ENCODE results near the gene SSTR5. TPM values are rescaled to one million over a fixed set of nuclear protein-coding genes. Genes with fewer than 3 reads are reported as not detected.

Gene SSTR5
- total RNA-seq, 1 donor = not detected

GRCh38 chr16:1095450-1096168 lies 23.1 kb downstream of the SSTR5 start:
- Histone ChIP-seq H3K27me3 (ENCODE audit: insufficient read depth, low read length) (no peaks in the 10 kb centered on the region), H3K9me3 (ENCODE audit: low read depth, low read length) (no peaks in the 10 kb centered on the region), H3K4me1 (ENCODE audit: insufficient read depth, low read length) (no peaks in the 10 kb centered on the region), H3K4me3 (ENCODE audit: low read length) (no peak overlapping the region)

- H3K9me3 ChIP-seq (ENCODE audit: low read depth, low read length) = no peaks in the 10 kb centered on the region
- no peak within 1 kb of the TSS for H3K4me3 ChIP-seq (ENCODE audit: low read length)
- no peaks in the 10 kb centered on the region for H3K27me3 ChIP-seq (ENCODE audit: insufficient read depth, low read length)
- no peaks in the 10 kb centered on the region for H3K4me1 ChIP-seq (ENCODE audit: insufficient read depth, low read length)
These were observed 23.9 kb downstream of the SSTR5 start, which contains the start of gene C1QTNF8 for GRCh38 chr16:1096169-1097082. Gene C1QTNF8, minus strand, starts transcription at chr16:1096244. Its CDS starts 1,322 bp downstream, at chr16:1094922.

- no peaks in the 10 kb centered on the region for H3K27me3 ChIP-seq (ENCODE audit: insufficient read depth, low read length)
- no peak overlapping the region for H3K4me3 ChIP-seq (ENCODE audit: low read length)
- no peaks in the 10 kb centered on the region for H3K9me3 ChIP-seq (ENCODE audit: low read depth, low read length)
- no peaks in the 10 kb centered on the region for H3K4me1 ChIP-seq (ENCODE audit: insufficient read depth, low read length)
These were observed 24.6 kb downstream of the SSTR5 start for GRCh38 chr16:1097156-1097555.

GRCh38 chr16:1097800-1098199 lies 25.3 kb downstream of the SSTR5 start:
- H3K4me1 ChIP-seq (ENCODE audit: insufficient read depth, low read length) = no peaks in the 10 kb centered on the region
- no peaks in the 10 kb centered on the region for H3K9me3 ChIP-seq (ENCODE audit: low read depth, low read length)
- no peak overlapping the region for H3K4me3 ChIP-seq (ENCODE audit: low read length)
- no peaks in the 10 kb centered on the region for H3K27me3 ChIP-seq (ENCODE audit: insufficient read depth, low read length)

GRCh38 chr16:1098266-1098991 lies 25.9 kb downstream of the SSTR5 start:
- no peaks in the 10 kb centered on the region for H3K9me3 ChIP-seq (ENCODE audit: low read depth, low read length)
- no peak overlapping the region for H3K4me3 ChIP-seq (ENCODE audit: low read length)
- H3K4me1 ChIP-seq (ENCODE audit: insufficient read depth, low read length) = no peaks in the 10 kb centered on the region
- peaks cover 1% of the 10 kb centered on the region for H3K27me3 ChIP-seq (ENCODE audit: insufficient read depth, low read length)

GRCh38 chr16:1099189-1100083 lies 26.9 kb downstream of the SSTR5 start:
- no peak overlapping the region for H3K4me3 ChIP-seq (ENCODE audit: low read length)
- peaks cover 3% of the 10 kb centered on the region for H3K27me3 ChIP-seq (ENCODE audit: insufficient read depth, low read length)
- no peaks in the 10 kb centered on the region for H3K4me1 ChIP-seq (ENCODE audit: insufficient read depth, low read length)
- no peaks in the 10 kb centered on the region for H3K9me3 ChIP-seq (ENCODE audit: low read depth, low read length)

GRCh38 chr16:1100084-1100800 lies 27.7 kb downstream of the SSTR5 start:
- no peaks in the 10 kb centered on the region for H3K4me1 ChIP-seq (ENCODE audit: insufficient read depth, low read length)
- no peaks in the 10 kb centered on the region for H3K9me3 ChIP-seq (ENCODE audit: low read depth, low read length)
- peaks cover 3% of the 10 kb centered on the region for H3K27me3 ChIP-seq (ENCODE audit: insufficient read depth, low read length)
- H3K4me3 ChIP-seq (ENCODE audit: low read length) = no peak overlapping the region

- Histone ChIP-seq H3K27me3 (ENCODE audit: insufficient read depth, low read length) (peaks cover 3% of the 10 kb centered on the region), H3K9me3 (ENCODE audit: low read depth, low read length) (no peaks in the 10 kb centered on the region), H3K4me1 (ENCODE audit: insufficient read depth, low read length) (no peaks in the 10 kb centered on the region), H3K4me3 (ENCODE audit: low read length) (no peak overlapping the region)
These were observed 28.6 kb downstream of the SSTR5 start for GRCh38 chr16:1101133-1101532.

- Histone ChIP-seq H3K27me3 (ENCODE audit: insufficient read depth, low read length) (peaks cover 3% of the 10 kb centered on the region), H3K4me1 (ENCODE audit: insufficient read depth, low read length) (no peaks in the 10 kb centered on the region), H3K9me3 (ENCODE audit: low read depth, low read length) (no peaks in the 10 kb centered on the region), H3K4me3 (ENCODE audit: low read length) (no peak overlapping the region)
These were observed 29.2 kb downstream of the SSTR5 start for GRCh38 chr16:1101573-1102332.

GRCh38 chr16:1102333-1102700 lies 29.8 kb downstream of the SSTR5 start:
- Histone ChIP-seq H3K4me1 (ENCODE audit: insufficient read depth, low read length) (no peaks in the 10 kb centered on the region), H3K9me3 (ENCODE audit: low read depth, low read length) (no peaks in the 10 kb centered on the region), H3K27me3 (ENCODE audit: insufficient read depth, low read length) (peaks cover 3% of the 10 kb centered on the region), H3K4me3 (ENCODE audit: low read length) (no peak overlapping the region)

- Histone ChIP-seq H3K27me3 (ENCODE audit: insufficient read depth, low read length) (peaks cover 3% of the 10 kb centered on the region), H3K9me3 (ENCODE audit: low read depth, low read length) (no peaks in the 10 kb centered on the region), H3K4me1 (ENCODE audit: insufficient read depth, low read length) (no peaks in the 10 kb centered on the region), H3K4me3 (ENCODE audit: low read length) (no peak overlapping the region)
These were observed 30.5 kb downstream of the SSTR5 start for GRCh38 chr16:1102921-1103635.

- H3K4me3 ChIP-seq (ENCODE audit: low read length) = no peak overlapping the region
- H3K4me1 ChIP-seq (ENCODE audit: insufficient read depth, low read length) = no peaks in the 10 kb centered on the region
- peaks cover 3% of the 10 kb centered on the region for H3K27me3 ChIP-seq (ENCODE audit: insufficient read depth, low read length)
- no peaks in the 10 kb centered on the region for H3K9me3 ChIP-seq (ENCODE audit: low read depth, low read length)
These were observed 31.1 kb downstream of the SSTR5 start for GRCh38 chr16:1103636-1103980.
